Neural progenitor cell (in vitro differentiated cells): Measurements from ENCODE around the gene SLTM.

Experiments
- CTCF ChIP-seq: fragments of 200-600 bp; sonication (generic); IDR thresholded peaks from 2 replicates; pipeline ENCODE4 v1.5.1; 2017; ENCODE audit warnings: antibody characterized with exemption, mild to moderate bottlenecking
- EZH2 ChIP-seq: fragments of 200-600 bp; sonication (generic); IDR thresholded peaks from 2 replicates; pipeline ENCODE4 v1.6.1; 2017; ENCODE audit warnings: antibody characterized with exemption, mild to moderate bottlenecking, moderate library complexity
- EZH2phosphoT487 ChIP-seq: fragments of 200-600 bp; sonication (generic); IDR thresholded peaks from 2 replicates; pipeline ENCODE4 v1.6.1; 2017; ENCODE audit warnings: antibody characterized with exemption

GRCh38 chr15:58931987-58932588, 1.4 kb downstream of the SLTM start:
- no peak for TF ChIP-seq CTCF
- no peak for TF ChIP-seq EZH2phosphoT487
- TF ChIP-seq EZH2 = no peak
